CD14-positive monocyte (primary cell): ENCODE measurements around the gene MEP1B. TPM values are rescaled to one million over a fixed set of nuclear protein-coding genes. Genes with fewer than 3 reads are reported as not detected.

Experiments
- DNase-seq, 3 donors: peaks; one replicate each; pipeline ENCODE4 v3.0.0-alpha.2; 2011 to 2022
- H2AFZ ChIP-seq: 2 replicates; pipeline ENCODE4 v1.6.0; 2012; ENCODE audit warnings: mild to moderate bottlenecking, low read depth, low read length, inconsistent platforms; ENCODE audit not compliant: insufficient read depth, poor library complexity, severe bottlenecking
- H3K27ac ChIP-seq, 2 donors: 1 replicate in 1 of 2; 2 replicates in 1 of 2; pipeline ENCODE4 v1.5.1; 2012 to 2013; ENCODE audit warnings: low read length in 2 of 2, control low read depth in 1 of 2, inconsistent platforms in 1 of 2, low read depth in 1 of 2, mild to moderate bottlenecking in 1 of 2
- H3K27me3 ChIP-seq, 2 donors: one replicate each; pipeline versions ENCODE4 v1.6.0 to v1.6.1; 2011 to 2013; ENCODE audit warnings: low read length in 2 of 2; ENCODE audit not compliant: control insufficient read depth in 2 of 2, insufficient read depth in 2 of 2
- H3K36me3 ChIP-seq, 2 donors: replicated peaks in 1 of 2; 1 replicate in 1 of 2; 2 replicates in 1 of 2; pipeline versions ENCODE4 v1.5.1 to v1.6.1; 2012 to 2013; ENCODE audit warnings: low read length in 2 of 2, control low read depth in 1 of 2, inconsistent platforms in 1 of 2, mild to moderate bottlenecking in 1 of 2; ENCODE audit not compliant: insufficient read depth in 2 of 2, control insufficient read depth in 1 of 2
- H3K4me1 ChIP-seq, 2 donors: 1 replicate in 1 of 2; 2 replicates in 1 of 2; pipeline versions ENCODE4 v1.5.1 to v1.6.1; 2012 to 2013; ENCODE audit warnings: low read length in 2 of 2, control low read depth in 1 of 2, inconsistent platforms in 1 of 2, mild to moderate bottlenecking in 1 of 2, moderate library complexity in 1 of 2; ENCODE audit not compliant: insufficient read depth in 2 of 2, control insufficient read depth in 1 of 2
- H3K4me2 ChIP-seq: replicated peaks from 2 replicates; pipeline ENCODE3; 2012; ENCODE audit warnings: low read length, moderate library complexity, mild to moderate bottlenecking; ENCODE audit not compliant: poor library complexity, severe bottlenecking; ENCODE audit errors: extremely low read depth
- H3K4me3 ChIP-seq, 3 experiments: fragments of 200-600 bp in 1 of 3; sonication (generic) in 1 of 3; replicated peaks in 1 of 3; 1 replicate in 2 of 3; 2 replicates in 1 of 3; pipeline ENCODE4 v1.5.1; 2011 to 2013; ENCODE audit warnings: low read length in 3 of 3, mild to moderate bottlenecking in 3 of 3, control low read depth in 2 of 3, low read depth in 2 of 3, inconsistent platforms in 1 of 3, moderate library complexity in 1 of 3
- H3K79me2 ChIP-seq: 2 replicates; pipeline ENCODE4 v1.6.0; 2012; ENCODE audit warnings: mild to moderate bottlenecking, control low read depth, inconsistent platforms, low read length, moderate library complexity; ENCODE audit not compliant: insufficient read depth
- H3K9ac ChIP-seq: 2 replicates; pipeline ENCODE4 v1.6.0; 2017; ENCODE audit warnings: low read length, mild to moderate bottlenecking; ENCODE audit not compliant: insufficient read depth, poor library complexity, severe bottlenecking
- H3K9me3 ChIP-seq, 2 donors: replicated peaks in 1 of 2; 1 replicate in 1 of 2; 2 replicates in 1 of 2; pipeline versions ENCODE4 v1.5.1 to v1.6.1; 2012 to 2013; ENCODE audit warnings: low read length in 2 of 2, control low read depth in 1 of 2; ENCODE audit not compliant: control insufficient read depth in 1 of 2, insufficient read depth in 1 of 2
- H4K20me1 ChIP-seq: 2 replicates; pipeline ENCODE4 v1.6.0; 2012; ENCODE audit warnings: mild to moderate bottlenecking, low read length, control low read depth, moderate library complexity; ENCODE audit not compliant: insufficient read depth
- H3K27ac Mint-ChIP-seq, 7 donors: one replicate each; pipeline ENCODE4 v1.8.0; 2020; ENCODE audit warnings: mild to moderate bottlenecking in 7 of 7, mixed read lengths in 7 of 7, moderate library complexity in 6 of 7, inconsistent platforms in 2 of 7
- H3K27me3 Mint-ChIP-seq, 3 donors: one replicate each; pipeline ENCODE4 v1.8.0; 2021 to 2022; ENCODE audit warnings: low read depth in 3 of 3, mild to moderate bottlenecking in 3 of 3, mixed read lengths in 3 of 3, moderate library complexity in 3 of 3, inconsistent platforms in 1 of 3
- H3K36me3 Mint-ChIP-seq, 2 donors: one replicate each; pipeline ENCODE4 v1.8.0; 2020; ENCODE audit warnings: mixed read lengths in 2 of 2, inconsistent platforms in 1 of 2, mild to moderate bottlenecking in 1 of 2
- H3K4me1 Mint-ChIP-seq: one replicate; pipeline ENCODE4 v1.8.0; 2020; ENCODE audit warnings: mild to moderate bottlenecking, mixed read lengths
- H3K4me3 Mint-ChIP-seq, 2 donors: one replicate each; pipeline ENCODE4 v1.8.0; 2020; ENCODE audit warnings: mild to moderate bottlenecking in 2 of 2, mixed read lengths in 2 of 2, moderate library complexity in 1 of 2
- H3K9me3 Mint-ChIP-seq, 7 donors: one replicate each; pipeline ENCODE4 v1.8.0; 2020 to 2022; ENCODE audit warnings: mixed read lengths in 7 of 7, mild to moderate bottlenecking in 6 of 7, moderate library complexity in 6 of 7, inconsistent platforms in 2 of 7
- CTCF ChIP-seq: fragments of 200-600 bp; IDR thresholded peaks from one replicate; pipeline ENCODE4 v1.8.0; 2022; ENCODE audit warnings: antibody characterized with exemption, mild to moderate bottlenecking
- WGBS: methylation state at CpG from one replicate; pipeline ENCODE4 v1.1.5; 2013; ENCODE audit warnings: missing lambda C conversion rate; ENCODE audit not compliant: insufficient coverage; 5-methylcytosine and 5-hydroxymethylcytosine counted together
- intact Hi-C, 2 donors: fragments of 100-400 bp; cut with micrococcal nuclease; formaldehyde crosslinking; loops; one replicate each; pipeline versions ENCODE4 v1.15.0 to v1.15.1; 2023
- polyA plus RNA-seq, 3 donors: library from polyadenylated mRNA; depleted of rRNA in 1 of 3; unstranded in 2 of 3; stranded (reverse) in 1 of 3; fragments of 300-500 nt in 2 of 3; fragments of >200 nt in 1 of 3; fragmentation: Illumina TruSeq in 2 of 3; gene quantifications; 1 replicate in 2 of 3; 2 replicates in 1 of 3; pipeline ENCODE4 v1.2.3, GENCODE V29; 2012 to 2021

The MEP1B gene
- polyA plus RNA-seq, 3 donors, result not detected

- no CpG with 5 or more reads among the region's 1 CpG for WGBS
Measured at GRCh38 chr18:32262092-32262491, 72.3 kb downstream of the MEP1B start.

DNA sequence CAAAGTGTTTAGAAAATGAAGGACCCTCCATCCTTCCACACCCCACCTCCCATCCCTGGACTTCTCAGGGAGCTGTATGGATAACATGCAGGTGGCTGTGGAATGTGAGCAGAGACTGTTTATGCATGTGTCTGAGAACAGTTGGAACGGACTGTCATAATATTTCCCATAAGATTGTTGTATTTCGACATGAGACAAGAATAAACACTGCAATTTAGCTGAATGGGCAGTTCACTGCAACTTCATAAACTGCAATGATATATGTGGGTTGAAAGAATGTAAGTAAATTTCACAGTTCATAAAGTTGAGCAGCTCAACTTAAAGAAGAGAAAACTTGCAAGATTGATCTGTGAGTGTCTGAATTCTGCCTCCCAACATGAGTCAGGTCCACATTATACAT, 74.6 kb downstream of the MEP1B start:
- WGBS, result 100% methylated on average over 2 of the region's 2 CpGs
- no peaks in the 10 kb centered on the region for H4K20me1 ChIP-seq

More at GRCh38 chr18:32262092-32262491, 72.3 kb downstream of the MEP1B start:
- TF ChIP-seq CTCF, result no peak
- Histone ChIP-seq H3K79me2 (no peaks in the 10 kb centered on the region), H3K4me2 (no peak overlapping the region), H2AFZ (no peak overlapping the region), H3K9me3 (no peaks in the 10 kb centered on the region), H3K27ac (no peak overlapping the region), H3K27me3 (no peaks in the 10 kb centered on the region), H3K9ac (no peak overlapping the region), H3K4me1 (peaks cover 19 to 20% of the 10 kb centered on the region in 2 donors), H3K36me3 (no peaks in the 10 kb centered on the region), H3K4me3 (no peak overlapping the region), H4K20me1 (no peaks in the 10 kb centered on the region)
- intact Hi-C loops, result no loop called here
- Mint-ChIP-seq H3K27me3 (peaks cover 0 to 2% (median 0%) of the 10 kb centered on the region in 3 donors), H3K9me3 (peaks cover 0 to 2% (median 0%) of the 10 kb centered on the region in 7 donors), H3K27ac (no peak overlapping the region), H3K36me3 (no peaks in the 10 kb centered on the region), H3K4me3 (no peak overlapping the region), H3K4me1 (peaks cover 19% of the 10 kb centered on the region)
- DNase-seq, result no peak

More for the DNA sequence above, 74.6 kb downstream of the MEP1B start:
- H3K4me3 Mint-ChIP-seq, result no peak overlapping the region
- no peak overlapping the region for H3K9ac ChIP-seq
- H3K27me3 ChIP-seq, result no peaks in the 10 kb centered on the region
- no peak overlapping the region for H2AFZ ChIP-seq
- no peak overlapping the region for H3K4me3 ChIP-seq
- H3K4me1 Mint-ChIP-seq, result no peaks in the 10 kb centered on the region
- no peak overlapping the region for H3K27ac Mint-ChIP-seq
- H3K79me2 ChIP-seq, result no peaks in the 10 kb centered on the region
- no peak for DNase-seq
- no peaks in the 10 kb centered on the region for H3K4me1 ChIP-seq
- no peaks in the 10 kb centered on the region for H3K36me3 Mint-ChIP-seq
- H3K27ac ChIP-seq, result no peak overlapping the region
- H3K9me3 Mint-ChIP-seq, result peaks cover 0 to 2% (median 0%) of the 10 kb centered on the region in 7 donors
- H3K27me3 Mint-ChIP-seq, result peaks cover 0 to 2% (median 2%) of the 10 kb centered on the region in 3 donors
- TF ChIP-seq CTCF, result no peak
- no peaks in the 10 kb centered on the region for H3K9me3 ChIP-seq
- intact Hi-C loops, result no loop called here
- H3K36me3 ChIP-seq, result no peaks in the 10 kb centered on the region
- no peak overlapping the region for H3K4me2 ChIP-seq
